A549 (cell line): ENCODE measurements around the gene PCDHA6. TPM values are rescaled to one million over a fixed set of nuclear protein-coding genes. Genes with fewer than 3 reads are reported as not detected.

ENCODE experiments used
- ATAC-seq, 2 experiments: fragments of 200-7000 bp in 1 of 2; fragments of >200 bp in 1 of 2; cut with Nextera tagmentation in 1 of 2; cut with Tn5 transposase in 1 of 2; 3 replicates each; pipeline versions ENCODE4 v1.8.0 to v1.9.1; 2018 to 2020; ENCODE audit warnings: mild to moderate bottlenecking in 1 of 2, moderate library complexity in 1 of 2
- CTCF ChIA-PET: fragments of 300-600 bp; sonication (Branson Sonifier 250); formaldehyde crosslinking; extraction: SDS; loops from one replicate; lab custom pipeline; 2021; ENCODE audit warnings: antibody characterized with exemption, inconsistent platforms; lab: Yijun Ruan, JAX
- POLR2A ChIA-PET: fragments of 350-600 bp; formaldehyde crosslinking; extraction: SDS; loops from one replicate; lab custom pipeline; 2021; ENCODE audit warnings: antibody characterized with exemption, inconsistent platforms; lab: Yijun Ruan, JAX
- DNase-seq, 2 experiments: peaks; one replicate each; pipeline versions ENCODE4 v3.0.0 to v3.0.0-alpha.2; 2011 to 2016; ENCODE audit warnings: low read depth in 1 of 2, low spot score in 1 of 2
- FAIRE-seq: peaks from 2 replicates; lab custom pipeline; 2011; peaks lifted over from hg19 to GRCh38; lab: Jason Lieb, UNC
- H3K27ac ChIP-seq, 2 experiments: fragments of >200 bp; sonication (Bioruptor Twin); formaldehyde crosslinking; 3 replicates each; pipeline ENCODE4 v1.5.1; 2016 to 2017
- H3K4me1 ChIP-seq: fragments of >200 bp; sonication (Bioruptor Twin); formaldehyde crosslinking; 3 replicates; pipeline ENCODE4 v1.6.1; 2016
- H3K4me2 ChIP-seq: fragments of >200 bp; sonication (Bioruptor Twin); formaldehyde crosslinking; 3 replicates; pipeline ENCODE4 v1.6.1; 2016
- H3K4me3 ChIP-seq: fragments of >200 bp; sonication (Bioruptor Twin); formaldehyde crosslinking; 3 replicates; pipeline ENCODE4 v1.5.1; 2016
- H3K9me3 ChIP-seq: fragments of >200 bp; sonication (Bioruptor Twin); formaldehyde crosslinking; 3 replicates; pipeline ENCODE4 v1.6.1; 2016
- BHLHE40 ChIP-seq: IDR thresholded peaks from 2 replicates; pipeline ENCODE4 v1.6.1; 2012; ENCODE audit warnings: low read depth, low read length, inconsistent platforms
- CBX2 ChIP-seq: fragments of 200-600 bp; sonication (generic); IDR thresholded peaks from 2 replicates; pipeline ENCODE4 v1.6.1; 2016; ENCODE audit warnings: low read depth, mild to moderate bottlenecking, borderline replicate concordance
- CEBPB ChIP-seq, 2 experiments: fragments of >200 bp in 1 of 2; sonication (Bioruptor Twin) in 1 of 2; formaldehyde crosslinking in 1 of 2; IDR thresholded peaks; 2 replicates each; pipeline ENCODE4 v1.6.1; 2012 to 2016
- EHF ChIP-seq: fragments of 250-450 bp; sonication (Bioruptor Pico); IDR thresholded peaks from 2 replicates; pipeline ENCODE4 v1.5.0; 2020; ENCODE audit warnings: mild to moderate bottlenecking
- FOXS1 ChIP-seq: fragments of 250-450 bp; sonication (Bioruptor Pico); IDR thresholded peaks from 2 replicates; pipeline ENCODE4 v1.5.0; 2020; ENCODE audit warnings: mild to moderate bottlenecking, moderate library complexity
- HOXB5 ChIP-seq: fragments of 250-450 bp; sonication (Bioruptor Pico); IDR thresholded peaks from 2 replicates; pipeline ENCODE4 v1.5.0; 2020; ENCODE audit warnings: mild to moderate bottlenecking, moderate library complexity
- JUN ChIP-seq, 2 experiments: fragments of >200 bp; sonication (Bioruptor Twin); formaldehyde crosslinking; IDR thresholded peaks; 2 replicates in 1 of 2; 3 replicates in 1 of 2; pipeline ENCODE4 v1.6.1; 2016 to 2017
- KDM1A ChIP-seq: fragments of 200-600 bp; sonication (generic); IDR thresholded peaks from 2 replicates; pipeline ENCODE4 v1.6.1; 2016; ENCODE audit warnings: low read depth, mild to moderate bottlenecking
- MAFK ChIP-seq: fragments of 450-650 bp; IDR thresholded peaks from 2 replicates; pipeline ENCODE4 v1.6.1; 2014; ENCODE audit not compliant: partially characterized antibody
- NFE2L2 ChIP-seq: fragments of 150-350 bp; conservative IDR thresholded peaks from 2 replicates; pipeline ENCODE4 v1.6.1; 2014; ENCODE audit warnings: low read length
- POLR2A ChIP-seq: IDR thresholded peaks from 2 replicates; pipeline ENCODE4 v1.6.1; 2012; ENCODE audit warnings: mild to moderate bottlenecking, low read length
- RAD21 ChIP-seq, 2 experiments: fragments of >200 bp in 1 of 2; sonication (Bioruptor Twin) in 1 of 2; formaldehyde crosslinking in 1 of 2; IDR thresholded peaks in 1 of 2; conservative IDR thresholded peaks in 1 of 2; 2 replicates in 1 of 2; 3 replicates in 1 of 2; pipeline ENCODE4 v1.6.1; 2012 to 2018; ENCODE audit warnings: inconsistent platforms in 1 of 2
- REST ChIP-seq: fragments of 200-600 bp; sonication (generic); IDR thresholded peaks from 2 replicates; pipeline ENCODE4 v1.6.1; 2016; ENCODE audit warnings: antibody characterized with exemption, mild to moderate bottlenecking, moderate library complexity
- ZC3H11A ChIP-seq: fragments of 450-650 bp; IDR thresholded peaks from 2 replicates; pipeline ENCODE4 v1.6.1; 2014; ENCODE audit warnings: antibody characterized with exemption, mild to moderate bottlenecking
- WGBS: methylation state at CpG from one replicate; pipeline ENCODE4 v1.1.6; 2017; ENCODE audit errors: missing lambda C conversion rate; 5-methylcytosine and 5-hydroxymethylcytosine counted together
- polyA plus RNA-seq, 4 experiments: library from polyadenylated mRNA; depleted of rRNA in 3 of 4; stranded (reverse); fragments of >200 nt; fragmentation: RNase III in 1 of 4; extraction: RNeasy Plus Mini Kit Qiagen cat#74134 plus additional on column Dnase treatment in 1 of 4; gene quantifications; 2 replicates in 3 of 4; 3 replicates in 1 of 4; pipeline ENCODE4 v1.2.3, GENCODE V29; 2011 to 2017

Gene PCDHA6
- polyA plus RNA-seq, 2 of the 4 experiments (the other 2 are of a cell fraction), result 0.04 to 0.16 TPM

GRCh38 chr5:140855772-140856674, 28.3 kb downstream of the PCDHA6 start, which contains the start of gene PCDHA10:
TSS of gene PCDHA10 (plus strand) at chr5:140855897. CDS start at chr5:140856049, 152 bp downstream.
- CTCF ChIA-PET, result interaction anchor here (0.6 to 1.4 kb wide), 5 partner anchors 34 to 663 kb away, joined by 3 to 7 read pairs (median 3); partner anchors contain the start of genes PCDHA4 and PCDHA5
- H3K4me3 ChIP-seq, result no peak within 1 kb of the TSS
- no peak within 1 kb of the TSS for H3K4me2 ChIP-seq
- FAIRE-seq (no peak), DNase-seq (peak in 1 of 2 experiments; percentile 18), ATAC-seq (no peak)
- WGBS, result 73% methylated on average over 43 of the region's 44 CpGs
- H3K4me1 ChIP-seq, result no peaks in the 10 kb centered on the region
- H3K27ac ChIP-seq, result no peak within 1 kb of the TSS
- POLR2A ChIA-PET, result no interaction called here
- TF ChIP-seq FOXS1 (CRISPR knock-in tag) (no peak), HOXB5 (CRISPR knock-in tag) (no peak), REST (no peak), CEBPB (IDR thresholded peaks at IDR 0.05) (no peak), MAFK (peak; percentile 61), BHLHE40 (no peak), JUN (IDR thresholded peaks at IDR 0.05) (no peak), EHF (CRISPR knock-in tag) (no peak), ZC3H11A (no peak), CBX2 (no peak), RAD21 (conservative IDR thresholded peaks at IDR 0.05 in 1 of 2, IDR thresholded peaks at IDR 0.05 in 1 of 2) (peak in 1 of 2 experiments; percentile 17; a peak in 1 of 5 replicates), POLR2A (no peak), KDM1A (no peak)
- peaks cover 11% of the 10 kb centered on the region; the same call in 2 of the 3 replicates for H3K9me3 ChIP-seq

- Histone ChIP-seq H3K4me1 (no peaks in the 10 kb centered on the region), H3K4me3 (no peak overlapping the region), H3K4me2 (no peak overlapping the region), H3K9me3 (peaks cover 18% of the 10 kb centered on the region), H3K27ac (no peak overlapping the region)
- DNase-seq, result no peak
- TF ChIP-seq NFE2L2 (no peak), ZC3H11A (no peak), EHF (CRISPR knock-in tag) (no peak), REST (no peak)
- POLR2A ChIA-PET, result no interaction called here
- CTCF ChIA-PET, result interaction anchor here (1.0 to 1.4 kb wide), 2 partner anchors 35 to 50 kb away, joined by 3 to 7 read pairs; partner anchors contain the start of genes PCDHA4 and PCDHA5
- WGBS, result 87% methylated on average over 94 of the region's 94 CpGs
- FAIRE-seq, result no peak
- ATAC-seq, result no peak
These were observed 29.6 kb downstream of the PCDHA6 start for GRCh38 chr5:140857177-140857986.
